Measurements from ENCODE around the gene ABRAXAS1. TPM values are rescaled to one million over a fixed set of nuclear protein-coding genes. Genes with fewer than 3 reads are reported as not detected.

The ABRAXAS1 gene
- total and polyA plus RNA-seq, 2 of the 4 experiments (the other 2 are of a cell fraction) = 4.1 to 8.4 TPM

- no TSS peak for BruUV-seq (replicated peaks)
These were observed 44.0 kb downstream of the ABRAXAS1 start for GRCh38 chr4:83440899-83441298.

More at GRCh38 chr4:83440899-83441298, 44.0 kb downstream of the ABRAXAS1 start:
- Histone ChIP-seq H3K4me2 (ENCODE audit: low read depth, low read length) (no peak overlapping the region), H3K4me1 (ENCODE audit: control insufficient read depth, insufficient read depth, low read length) (no peaks in the 10 kb centered on the region), H2AK9ac (replicated peaks; ENCODE audit: low read depth, low read length, poor library complexity) (no peak overlapping the region), H4K91ac (ENCODE audit: insufficient read depth, low read depth, low read length) (no peak overlapping the region), H2AFZ (replicated peaks; ENCODE audit: low read length, poor library complexity) (no peak overlapping the region), H3K4me3 (ENCODE audit: insufficient read depth, low read depth, low read length) (no peak overlapping the region), H2BK5ac (ENCODE audit: low read depth, low read length, poor library complexity, severe bottlenecking) (no peak overlapping the region), H3K4ac (ENCODE audit: low read depth, low read length) (no peak overlapping the region), H4K5ac (ENCODE audit: low read depth, low read length) (no peak overlapping the region), H3K23ac (ENCODE audit: low read depth, low read length) (no peak overlapping the region), H2BK15ac (ENCODE audit: low read depth, low read length) (no peak overlapping the region), H3K18ac (ENCODE audit: low read depth, low read length) (no peak overlapping the region), H3K56ac (ENCODE audit: extremely low read depth, insufficient read depth, low read length) (no peak overlapping the region), H3K36me3 (ENCODE audit: control insufficient read depth, insufficient read depth, low read length) (peaks cover 11% of the 10 kb centered on the region), H3K9ac (ENCODE audit: low read depth, low read length) (no peak overlapping the region), H4K20me1 (ENCODE audit: insufficient read depth, low read length) (no peaks in the 10 kb centered on the region), H2BK120ac (ENCODE audit: low read depth, low read length) (no peak overlapping the region), H3K9me3 (ENCODE audit: control insufficient read depth, insufficient read depth, low read length) (no peaks in the 10 kb centered on the region), H4K8ac (ENCODE audit: low read depth in 2 of 2, low read length in 2 of 2) (no peak overlapping the region), H3K27ac (ENCODE audit: insufficient read depth, low read length) (no peak overlapping the region), H3K27me3 (ENCODE audit: control insufficient read depth, insufficient read depth, low read length) (no peaks in the 10 kb centered on the region), H2BK20ac (ENCODE audit: low read depth, low read length) (no peak overlapping the region), H2AK5ac (ENCODE audit: low read depth, low read length) (no peak overlapping the region), H3K9me1 (ENCODE audit: insufficient read depth, low read length) (no peaks in the 10 kb centered on the region), H3K79me1 (ENCODE audit: low read depth in 1 of 2, low read length in 2 of 2) (no peaks in the 10 kb centered on the region), H3K14ac (replicated peaks; ENCODE audit: low read depth, low read length) (no peak overlapping the region)
- DNase-seq (no peak), ATAC-seq (ENCODE audit: low read depth) (no peak)
- no peak for TF ChIP-seq POLR2A (IDR thresholded peaks at IDR 0.05; ENCODE audit: low read depth, low read length)
- in situ Hi-C loops (cut with MboI; ENCODE audit: low sequenced_read_pairs) (no loop called here), dilution Hi-C loops (cut with HindIII; ENCODE audit: low sequenced_read_pairs, unreplicated experiment) (no loop called here), intact Hi-C loops (cut with micrococcal nuclease) (no loop called here)
- ChIA-PET POLR2A (ENCODE audit: unreplicated experiment) (no interaction called here), CTCF (interaction anchor here (0.7 to 1.1 kb wide), 2 partner anchors 17 to 155 kb away, joined by 3 to 4 read pairs; no protein-coding TSS in a partner anchor)
- WGBS, 2 experiments (ENCODE audit: extremely low coverage in 2 of 2, insufficient read length in 1 of 2) = 86% methylated on average over 1 of the region's 3 CpGs; no CpG with 5 or more reads in 1 of the 2 experiments
